Keratinocyte (primary cell): Measurements from ENCODE around the gene NKD1. TPM values are rescaled to one million over a fixed set of nuclear protein-coding genes. Genes with fewer than 3 reads are reported as not detected.

Experiments
- DNase-seq: peaks from one replicate; pipeline ENCODE4 v3.0.0-alpha.2; 2011; ENCODE audit warnings: low read depth, missing footprints, low spot score
- FAIRE-seq: peaks from 2 replicates; lab custom pipeline; 2011; peaks lifted over from hg19 to GRCh38; lab: Jason Lieb, UNC
- H2AFZ ChIP-seq: 2 replicates; pipeline ENCODE4 v1.6.0; 2012; ENCODE audit warnings: low read length, control low read depth, inconsistent platforms; ENCODE audit not compliant: control insufficient read depth
- H3K27ac ChIP-seq: 2 replicates; pipeline ENCODE4 v1.5.1; 2011; ENCODE audit warnings: low read length; ENCODE audit not compliant: control insufficient read depth, insufficient read depth
- H3K27me3 ChIP-seq: 3 replicates; pipeline ENCODE4 v1.6.0; 2011; ENCODE audit warnings: low read length; ENCODE audit not compliant: control insufficient read depth, insufficient read depth; ENCODE audit errors: extremely low read depth
- H3K36me3 ChIP-seq, 2 experiments: 2 replicates in 1 of 2; 3 replicates in 1 of 2; pipeline ENCODE4 v1.5.1; 2011; ENCODE audit warnings: low read length in 2 of 2, mild to moderate bottlenecking in 1 of 2; ENCODE audit not compliant: control insufficient read depth in 2 of 2, insufficient read depth in 2 of 2; ENCODE audit errors: extremely low read depth in 1 of 2
- H3K4me1 ChIP-seq: 3 replicates; pipeline ENCODE4 v1.5.1; 2011; ENCODE audit warnings: low read length; ENCODE audit not compliant: control insufficient read depth, insufficient read depth; ENCODE audit errors: extremely low read depth
- H3K4me2 ChIP-seq: 3 replicates; pipeline ENCODE4 v1.6.0; 2011; ENCODE audit warnings: low read depth, low read length; ENCODE audit not compliant: control insufficient read depth, insufficient read depth; ENCODE audit errors: extremely low read depth
- H3K4me3 ChIP-seq, 3 experiments: fragments of 200-600 bp in 1 of 3; sonication (generic) in 1 of 3; 2 replicates in 2 of 3; 3 replicates in 1 of 3; pipeline ENCODE4 v1.5.1; 2011 to 2016; ENCODE audit warnings: low read length in 3 of 3, mild to moderate bottlenecking in 3 of 3, control low read depth in 2 of 3, inconsistent platforms in 1 of 3, low read depth in 1 of 3, mixed read lengths in 1 of 3, mixed run types in 1 of 3, moderate library complexity in 1 of 3; ENCODE audit not compliant: control insufficient read depth in 2 of 3, insufficient read depth in 2 of 3; ENCODE audit errors: extremely low read depth in 1 of 3
- H3K79me2 ChIP-seq: 2 replicates; pipeline ENCODE4 v1.6.0; 2012; ENCODE audit warnings: low read length; ENCODE audit not compliant: control insufficient read depth, insufficient read depth
- H3K9ac ChIP-seq: 3 replicates; pipeline ENCODE4 v1.6.0; 2011; ENCODE audit warnings: low read length; ENCODE audit not compliant: control insufficient read depth, insufficient read depth; ENCODE audit errors: extremely low read depth
- H3K9me1 ChIP-seq: 3 replicates; pipeline ENCODE4 v1.6.0; 2011; ENCODE audit warnings: low read length; ENCODE audit not compliant: control insufficient read depth, insufficient read depth; ENCODE audit errors: extremely low read depth
- H3K9me3 ChIP-seq: 2 replicates; pipeline ENCODE4 v1.5.1; 2012; ENCODE audit warnings: low read depth, low read length; ENCODE audit not compliant: control insufficient read depth
- H4K20me1 ChIP-seq: 3 replicates; pipeline ENCODE4 v1.6.0; 2011; ENCODE audit warnings: low read length; ENCODE audit not compliant: control insufficient read depth, insufficient read depth; ENCODE audit errors: extremely low read depth
- CTCF ChIP-seq, 3 experiments: IDR thresholded peaks in 1 of 3; conservative IDR thresholded peaks in 1 of 3; optimal IDR thresholded peaks in 1 of 3; 2 replicates in 2 of 3; 3 replicates in 1 of 3; pipeline versions ENCODE3 to v1.5.1; 2011; ENCODE audit warnings: low read length in 3 of 3, mild to moderate bottlenecking in 3 of 3, moderate library complexity in 2 of 3, control low read depth in 1 of 3, inconsistent platforms in 1 of 3; ENCODE audit not compliant: insufficient read depth in 2 of 3; ENCODE audit errors: extremely low read depth in 1 of 3
- EZH2 ChIP-seq: IDR thresholded peaks from one replicate; pipeline ENCODE4 v1.6.1; 2012; ENCODE audit warnings: inconsistent platforms, mild to moderate bottlenecking, low read length, moderate library complexity
- dilution Hi-C: fragments of 300-500 bp; cut with MboI; formaldehyde crosslinking; loops from one replicate; pipeline ENCODE4 v1.7.0; 2020; ENCODE audit warnings: low sequenced_read_pairs; ENCODE audit not compliant: extremely low pct_ligation_motif_present
- polyA plus RNA-seq, 5 experiments: library from polyadenylated mRNA; depleted of rRNA in 3 of 5; stranded (reverse) in 3 of 5; stranded (forward) in 1 of 5; unstranded in 1 of 5; fragments of >200 nt; gene quantifications; 1 replicate in 1 of 5; 2 replicates in 3 of 5; 3 replicates in 1 of 5; pipeline versions ENCODE4 v1.2.1 to v1.2.3, GENCODE V29; 2011 to 2012; ENCODE audit warnings: missing spikeins in 2 of 5, low read depth in 1 of 5, low replicate concordance in 1 of 5

The NKD1 gene
- polyA plus RNA-seq, 1 donor (not counting 4 experiments of a cell fraction or from before 2014, with no cell fraction given) = 0.62 TPM

- no peak for TF ChIP-seq CTCF (optimal IDR thresholded peaks at IDR 0.05 in 1 of 3, IDR thresholded peaks at IDR 0.05 in 1 of 3, conservative IDR thresholded peaks at IDR 0.05 in 1 of 3; ENCODE audit: extremely low read depth in 1 of 3, insufficient read depth in 2 of 3, low read length in 3 of 3)
- TF ChIP-seq EZH2 = no peak
- no peak overlapping the region for H3K4me2 ChIP-seq
- H3K27ac ChIP-seq = no peak overlapping the region
- no peaks in the 10 kb centered on the region for H3K9me1 ChIP-seq
- H3K9me3 ChIP-seq = no peaks in the 10 kb centered on the region
- no peak overlapping the region for H3K4me3 ChIP-seq
- DNase-seq = no peak
- no peak overlapping the region for H2AFZ ChIP-seq
- no peaks in the 10 kb centered on the region for H3K27me3 ChIP-seq
- H4K20me1 ChIP-seq = no peaks in the 10 kb centered on the region
- H3K4me1 ChIP-seq = no peaks in the 10 kb centered on the region
- H3K36me3 ChIP-seq = no peaks in the 10 kb centered on the region
- no peaks in the 10 kb centered on the region for H3K79me2 ChIP-seq
- no peak for FAIRE-seq
- H3K9ac ChIP-seq = no peak overlapping the region
- dilution Hi-C loops = no loop called here
Observed at GRCh38 chr16:50588276-50588675, 40.1 kb downstream of the NKD1 start.

- Histone ChIP-seq H3K9me3 (no peaks in the 10 kb centered on the region), H3K9me1 (no peaks in the 10 kb centered on the region), H3K79me2 (no peaks in the 10 kb centered on the region), H2AFZ (no peak overlapping the region), H4K20me1 (no peaks in the 10 kb centered on the region), H3K4me2 (no peak overlapping the region), H3K4me3 (no peak overlapping the region), H3K27me3 (no peaks in the 10 kb centered on the region), H3K27ac (no peak overlapping the region), H3K36me3 (no peaks in the 10 kb centered on the region), H3K9ac (no peak overlapping the region), H3K4me1 (no peaks in the 10 kb centered on the region)
- DNase-seq = no peak
- FAIRE-seq = no peak
- dilution Hi-C loops = no loop called here
- TF ChIP-seq EZH2 (no peak), CTCF (optimal IDR thresholded peaks at IDR 0.05 in 1 of 3, IDR thresholded peaks at IDR 0.05 in 1 of 3, conservative IDR thresholded peaks at IDR 0.05 in 1 of 3; ENCODE audit: extremely low read depth in 1 of 3, insufficient read depth in 2 of 3, low read length in 3 of 3) (no peak)
Observed at GRCh38 chr16:50591209-50591608, 43.0 kb downstream of the NKD1 start.
